Ishikawa (cell line): Measurements from ENCODE around the gene ADM2.
A peak's percentile ranks its signal among the peaks of the same experiment; 100 is the strongest.

Experiments used
- CEBPB ChIP-seq: IDR thresholded peaks from 2 replicates; pipeline ENCODE4 v1.6.1; 2012
- CREB1 ChIP-seq: IDR thresholded peaks from 2 replicates; pipeline ENCODE4 v1.6.1; 2012; ENCODE audit warnings: low read depth
- EGR1 ChIP-seq: IDR thresholded peaks from 2 replicates; pipeline ENCODE4 v1.6.1; 2012
- EP300 ChIP-seq: IDR thresholded peaks from 2 replicates; pipeline ENCODE4 v1.6.1; 2012; ENCODE audit warnings: borderline replicate concordance
- FOXM1 ChIP-seq: IDR thresholded peaks from 2 replicates; pipeline ENCODE4 v1.6.1; 2012; ENCODE audit warnings: low read depth, borderline replicate concordance
- NFIC ChIP-seq: IDR thresholded peaks from 2 replicates; pipeline ENCODE4 v1.6.1; 2012
- RAD21 ChIP-seq: IDR thresholded peaks from 2 replicates; pipeline ENCODE4 v1.6.1; 2012; ENCODE audit warnings: low read depth
- TAF1 ChIP-seq: IDR thresholded peaks from 2 replicates; pipeline ENCODE4 v1.6.1; 2012; ENCODE audit warnings: low read depth, mild to moderate bottlenecking
- TCF12 ChIP-seq: IDR thresholded peaks from 2 replicates; pipeline ENCODE4 v1.6.1; 2012; ENCODE audit warnings: low read depth
- TEAD4 ChIP-seq: IDR thresholded peaks from 2 replicates; pipeline ENCODE4 v1.6.1; 2012
- YY1 ChIP-seq: IDR thresholded peaks from 2 replicates; pipeline ENCODE4 v1.6.1; 2012; ENCODE audit warnings: low read depth
- ZBTB7A ChIP-seq: IDR thresholded peaks from 2 replicates; pipeline ENCODE4 v1.6.1; 2012; ENCODE audit warnings: low read depth
- TF ChIP-seq, protein P1 (sequence below): IDR thresholded peaks from 2 replicates; pipeline ENCODE4 v1.6.1; 2012
- TF ChIP-seq, protein P2 (sequence below): IDR thresholded peaks from 2 replicates; pipeline ENCODE4 v1.6.1; 2012
- TF ChIP-seq, protein P3 (sequence below): IDR thresholded peaks from 2 replicates; pipeline ENCODE4 v1.6.1; 2012; ENCODE audit warnings: low read depth, mild to moderate bottlenecking

Gene ADM2, protein sequence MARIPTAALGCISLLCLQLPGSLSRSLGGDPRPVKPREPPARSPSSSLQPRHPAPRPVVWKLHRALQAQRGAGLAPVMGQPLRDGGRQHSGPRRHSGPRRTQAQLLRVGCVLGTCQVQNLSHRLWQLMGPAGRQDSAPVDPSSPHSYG

DNA sequence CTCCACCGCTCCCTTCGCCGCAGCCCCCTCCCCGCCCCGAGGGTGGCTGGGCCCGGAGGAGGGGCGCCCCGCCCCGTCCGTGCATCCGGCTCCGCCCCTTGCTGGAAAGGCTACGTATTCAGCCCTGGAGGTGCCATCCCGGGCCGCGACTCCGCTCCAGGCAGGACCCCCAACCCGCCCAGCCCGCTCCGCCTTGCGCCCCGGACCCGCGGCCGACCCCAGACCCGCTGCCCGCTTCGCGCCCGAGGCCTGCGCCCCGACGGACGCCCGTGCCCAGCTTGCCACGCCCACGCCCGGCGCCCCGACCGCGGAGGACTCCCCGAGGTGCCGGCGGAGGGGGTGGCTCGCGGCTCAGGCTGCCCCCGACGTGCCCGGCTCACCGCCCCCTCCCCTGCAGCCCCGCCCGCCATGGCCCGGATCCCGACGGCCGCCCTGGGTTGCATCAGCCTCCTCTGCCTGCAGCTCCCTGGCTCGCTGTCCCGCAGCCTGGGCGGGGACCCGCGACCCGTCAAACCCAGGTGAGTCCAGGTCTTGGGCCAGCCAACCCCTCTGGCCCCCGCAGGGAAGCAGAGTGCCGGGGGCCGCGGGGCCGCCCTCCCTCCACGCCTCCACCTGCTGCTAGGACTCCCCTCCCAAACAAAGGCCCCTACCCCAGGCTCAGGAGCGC lies at the start of gene ADM2:
Gene ADM2, plus strand, starts transcription at position 104 of the 667 bp plus-strand sequence. Its CDS starts 305 bp downstream, at position 409.
- 0 out of 2 replicates have a peak, but pooled peaks have one; percentile 46 for TF ChIP-seq YY1
- TF ChIP-seq CEBPB: peak; percentile 58; the same call in 1 of the 2 replicates
- TF ChIP-seq EGR1: peak; percentile 50; the same call in 1 of the 2 replicates
- no peak for TF ChIP-seq TCF12
- no peak for TF ChIP-seq RAD21
- no peak for TF ChIP-seq FOXM1
- TF ChIP-seq, protein P1, sequence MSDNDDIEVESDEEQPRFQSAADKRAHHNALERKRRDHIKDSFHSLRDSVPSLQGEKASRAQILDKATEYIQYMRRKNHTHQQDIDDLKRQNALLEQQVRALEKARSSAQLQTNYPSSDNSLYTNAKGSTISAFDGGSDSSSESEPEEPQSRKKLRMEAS: peak; percentile 22; the same call in 1 of the 2 replicates

- TF ChIP-seq YY1 (no peak), EGR1 (no peak), CEBPB (no peak), NFIC (no peak), FOXM1 (no peak)
- TF ChIP-seq, protein P2, sequence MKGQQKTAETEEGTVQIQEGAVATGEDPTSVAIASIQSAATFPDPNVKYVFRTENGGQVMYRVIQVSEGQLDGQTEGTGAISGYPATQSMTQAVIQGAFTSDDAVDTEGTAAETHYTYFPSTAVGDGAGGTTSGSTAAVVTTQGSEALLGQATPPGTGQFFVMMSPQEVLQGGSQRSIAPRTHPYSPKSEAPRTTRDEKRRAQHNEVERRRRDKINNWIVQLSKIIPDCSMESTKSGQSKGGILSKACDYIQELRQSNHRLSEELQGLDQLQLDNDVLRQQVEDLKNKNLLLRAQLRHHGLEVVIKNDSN: no peak
Observed at GRCh38 chr22:50432131-50432876, 49.0 kb upstream of the ADM2 start.

DNA sequence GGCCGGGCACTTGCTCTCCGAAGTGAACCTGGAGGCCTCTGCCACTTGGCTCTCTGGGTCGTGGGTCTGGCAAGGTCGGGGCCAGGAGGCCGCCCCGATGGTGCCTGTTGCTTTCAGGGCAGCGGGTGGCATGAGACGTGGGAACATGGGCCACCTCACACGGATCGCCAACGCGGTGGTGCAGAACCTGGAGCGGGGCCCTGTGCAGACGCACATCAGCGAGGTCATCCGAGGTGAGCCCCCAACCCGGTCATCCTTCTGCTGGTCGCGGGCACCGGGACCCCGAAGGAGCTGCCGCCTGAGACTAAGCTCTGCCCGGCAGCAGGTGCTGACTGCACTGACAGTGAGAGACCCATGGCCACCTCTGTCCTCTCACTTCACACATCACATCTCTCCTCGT lies 46.5 kb upstream of the ADM2 start:
- TF ChIP-seq, protein P2: no peak
- no peak for TF ChIP-seq TAF1
- no peak for TF ChIP-seq EGR1
- TF ChIP-seq TCF12: no peak
- TF ChIP-seq YY1: no peak
- TF ChIP-seq, protein P3, sequence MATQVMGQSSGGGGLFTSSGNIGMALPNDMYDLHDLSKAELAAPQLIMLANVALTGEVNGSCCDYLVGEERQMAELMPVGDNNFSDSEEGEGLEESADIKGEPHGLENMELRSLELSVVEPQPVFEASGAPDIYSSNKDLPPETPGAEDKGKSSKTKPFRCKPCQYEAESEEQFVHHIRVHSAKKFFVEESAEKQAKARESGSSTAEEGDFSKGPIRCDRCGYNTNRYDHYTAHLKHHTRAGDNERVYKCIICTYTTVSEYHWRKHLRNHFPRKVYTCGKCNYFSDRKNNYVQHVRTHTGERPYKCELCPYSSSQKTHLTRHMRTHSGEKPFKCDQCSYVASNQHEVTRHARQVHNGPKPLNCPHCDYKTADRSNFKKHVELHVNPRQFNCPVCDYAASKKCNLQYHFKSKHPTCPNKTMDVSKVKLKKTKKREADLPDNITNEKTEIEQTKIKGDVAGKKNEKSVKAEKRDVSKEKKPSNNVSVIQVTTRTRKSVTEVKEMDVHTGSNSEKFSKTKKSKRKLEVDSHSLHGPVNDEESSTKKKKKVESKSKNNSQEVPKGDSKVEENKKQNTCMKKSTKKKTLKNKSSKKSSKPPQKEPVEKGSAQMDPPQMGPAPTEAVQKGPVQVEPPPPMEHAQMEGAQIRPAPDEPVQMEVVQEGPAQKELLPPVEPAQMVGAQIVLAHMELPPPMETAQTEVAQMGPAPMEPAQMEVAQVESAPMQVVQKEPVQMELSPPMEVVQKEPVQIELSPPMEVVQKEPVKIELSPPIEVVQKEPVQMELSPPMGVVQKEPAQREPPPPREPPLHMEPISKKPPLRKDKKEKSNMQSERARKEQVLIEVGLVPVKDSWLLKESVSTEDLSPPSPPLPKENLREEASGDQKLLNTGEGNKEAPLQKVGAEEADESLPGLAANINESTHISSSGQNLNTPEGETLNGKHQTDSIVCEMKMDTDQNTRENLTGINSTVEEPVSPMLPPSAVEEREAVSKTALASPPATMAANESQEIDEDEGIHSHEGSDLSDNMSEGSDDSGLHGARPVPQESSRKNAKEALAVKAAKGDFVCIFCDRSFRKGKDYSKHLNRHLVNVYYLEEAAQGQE: no peak
- TF ChIP-seq TEAD4: no peak
- TF ChIP-seq, protein P1: no peak
- no peak for TF ChIP-seq CREB1

GRCh38 chr22:50435291-50436014 lies 45.9 kb upstream of the ADM2 start:
- no peak for TF ChIP-seq YY1
- TF ChIP-seq, protein P2: no peak
- TF ChIP-seq EGR1: no peak
- TF ChIP-seq CREB1: no peak
- TF ChIP-seq TAF1: no peak
- no peak for TF ChIP-seq CEBPB
- no peak for TF ChIP-seq FOXM1
- no peak for TF ChIP-seq RAD21
- no peak for TF ChIP-seq NFIC
- TF ChIP-seq EP300: no peak
- TF ChIP-seq TCF12: no peak
- TF ChIP-seq, protein P1: no peak
- TF ChIP-seq ZBTB7A: no peak
- TF ChIP-seq, protein P3: no peak
- TF ChIP-seq TEAD4: no peak
